H1 (cell line): ENCODE data around the gene LAMA3. TPM values are rescaled to one million over a fixed set of nuclear protein-coding genes. Genes with fewer than 3 reads are reported as not detected.

Experiments
- CEBPB ChIP-seq: IDR thresholded peaks from 2 replicates; pipeline ENCODE4 v1.6.1; 2012; ENCODE audit warnings: low read depth, low read length
- TBP ChIP-seq: IDR thresholded peaks from 2 replicates; pipeline ENCODE4 v1.6.1; 2011; ENCODE audit warnings: low read depth, low read length, improper control_type of control experiment
- polyA plus RNA-seq, 7 experiments: library from polyadenylated mRNA; depleted of rRNA in 3 of 7; stranded (reverse) in 5 of 7; unstranded in 2 of 7; fragments of >200 nt in 5 of 7; fragments of 200-250 nt in 2 of 7; gene quantifications; 1 replicate in 5 of 7; 2 replicates in 1 of 7; 4 replicates in 1 of 7; pipeline versions ENCODE4 v1.2.1 to v1.2.3, GENCODE V29; 2011 to 2013; ENCODE audit warnings: missing spikeins in 2 of 7, mixed read lengths in 2 of 7
- total RNA-seq: library from RNA; stranded (reverse); fragmentation: NEBNext Ultra II Directional; extraction: Animal tissue kit (Norgen Biotek cat#: 25700); gene quantifications from 2 replicates; pipeline ENCODE4 v1.2.1, GENCODE V29; 2021

The LAMA3 gene
- total and polyA plus RNA-seq, 2 of the 8 experiments (the other 6 are each of a cell fraction or from before 2014, with no cell fraction given) = 0.76 to 5.0 TPM

DNA sequence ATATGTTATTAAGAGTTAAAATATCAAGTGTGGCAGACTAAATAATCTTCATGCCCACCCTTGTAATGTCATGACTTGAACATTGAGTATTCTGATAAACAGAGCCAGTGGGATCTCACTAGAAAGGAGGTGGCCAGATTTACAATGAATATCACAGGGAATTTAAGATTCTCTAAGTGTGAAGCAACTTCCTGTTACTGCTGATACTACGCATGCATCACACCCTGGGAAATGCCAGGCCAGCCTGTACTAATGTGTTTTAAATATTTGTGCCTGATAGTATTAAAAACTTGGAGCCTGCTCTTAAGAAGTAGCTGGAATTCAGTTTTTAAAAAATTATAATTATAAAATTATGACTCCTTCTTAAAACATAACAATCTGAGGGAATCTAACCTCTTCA is 148.3 kb downstream of the LAMA3 start (continued):
- TF ChIP-seq CEBPB (no peak), TBP (no peak)
